GM18909 (cell line): ENCODE data around the gene TRPC4AP.

Experiments used
- ATAC-seq: cut with Tn5 transposase; IDR thresholded peaks from one replicate; pipeline ENCODE4 v1.9.1; 2021; ENCODE audit warnings: mild to moderate bottlenecking; ENCODE audit not compliant: unreplicated experiment, poor library complexity

Gene TRPC4AP

GRCh38 chr20:35018590-35019371 lies 73.8 kb downstream of the TRPC4AP start:
- ATAC-seq = no peak

DNA sequence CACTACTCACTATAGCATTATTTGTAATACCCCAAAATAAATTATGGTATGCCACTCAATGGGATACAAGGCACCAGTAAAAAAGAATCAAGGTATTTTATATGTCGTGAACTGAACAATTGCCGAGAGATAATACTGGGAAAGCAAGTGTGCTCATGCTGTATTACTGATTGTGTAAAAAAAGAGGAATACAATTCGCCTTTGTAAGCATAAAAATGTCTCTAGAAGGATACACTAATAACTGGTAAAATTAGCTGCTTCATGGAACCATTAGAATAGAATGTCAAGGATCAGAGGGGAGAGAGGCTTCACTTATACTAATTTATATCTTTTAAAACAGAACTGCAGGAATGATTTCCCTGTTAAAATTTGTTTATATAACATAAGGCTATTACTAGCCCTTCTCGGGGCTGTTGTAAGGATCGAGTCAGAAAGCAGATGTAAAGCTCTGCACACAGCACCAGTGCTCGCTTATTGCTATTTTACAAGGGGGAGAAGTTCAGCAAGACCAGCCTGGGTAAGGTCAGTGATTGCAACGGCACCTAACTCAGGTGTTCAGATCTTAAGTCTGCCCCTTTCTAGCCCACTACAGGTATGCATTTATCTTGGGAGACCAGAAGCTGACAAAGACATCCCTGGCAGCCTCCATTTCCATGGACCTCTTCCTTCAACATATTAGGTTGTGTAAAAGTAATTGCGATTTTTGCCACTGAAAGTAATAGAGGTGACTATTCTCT lies 75.3 kb downstream of the TRPC4AP start:
- no peak for ATAC-seq

GRCh38 chr20:35015863-35016193 lies 76.8 kb downstream of the TRPC4AP start:
- ATAC-seq = no peak

- no peak for ATAC-seq
These were observed 78.1 kb downstream of the TRPC4AP start for GRCh38 chr20:35014537-35014936.

DNA sequence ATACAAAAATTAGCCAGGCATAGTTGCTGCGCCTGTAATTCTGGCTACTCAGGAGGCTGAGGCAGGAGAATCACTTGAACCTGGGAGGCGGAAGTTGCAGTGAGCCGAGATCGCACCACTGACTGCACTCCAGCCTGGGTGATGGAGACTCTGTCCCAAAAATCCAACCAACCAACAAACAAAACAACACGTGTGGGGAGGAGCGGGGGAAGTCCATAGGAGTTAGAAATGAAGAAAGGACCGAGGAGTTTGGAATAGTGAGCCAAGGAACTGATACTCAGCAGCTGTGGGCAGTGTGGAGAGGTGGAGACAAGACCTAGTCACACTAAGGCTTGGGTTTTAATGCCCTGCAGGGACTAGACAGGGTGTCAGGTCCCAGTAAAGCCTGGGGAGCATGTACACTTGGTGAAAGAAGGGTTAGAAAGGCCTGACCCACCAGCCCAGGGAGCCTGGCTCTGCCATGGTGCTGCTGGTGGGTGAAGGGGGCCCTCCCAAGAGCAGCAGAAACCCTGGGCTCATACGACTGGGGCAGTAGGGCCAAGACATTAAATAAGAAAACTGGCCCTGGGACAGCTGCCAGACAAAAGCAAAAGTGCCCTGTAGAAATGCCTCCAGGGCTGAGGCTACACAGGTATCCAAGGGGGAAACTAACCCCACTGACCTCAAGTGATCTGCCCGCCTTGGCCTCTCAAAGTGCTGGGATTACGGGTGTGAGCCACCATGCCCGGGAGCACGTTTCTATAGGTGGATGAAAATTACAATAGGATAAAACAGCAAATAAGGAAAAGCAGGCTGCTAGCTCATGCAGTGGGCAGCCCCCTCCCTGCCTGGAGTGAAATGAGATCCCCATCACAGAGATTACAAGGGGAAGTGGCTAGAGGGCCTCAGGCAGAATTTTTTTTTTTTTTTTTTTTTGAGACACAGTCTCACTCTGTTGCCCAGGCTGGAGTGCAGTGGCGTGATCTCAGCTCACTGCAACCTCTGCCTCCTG lies 78.9 kb downstream of the TRPC4AP start:
- no peak for ATAC-seq

DNA sequence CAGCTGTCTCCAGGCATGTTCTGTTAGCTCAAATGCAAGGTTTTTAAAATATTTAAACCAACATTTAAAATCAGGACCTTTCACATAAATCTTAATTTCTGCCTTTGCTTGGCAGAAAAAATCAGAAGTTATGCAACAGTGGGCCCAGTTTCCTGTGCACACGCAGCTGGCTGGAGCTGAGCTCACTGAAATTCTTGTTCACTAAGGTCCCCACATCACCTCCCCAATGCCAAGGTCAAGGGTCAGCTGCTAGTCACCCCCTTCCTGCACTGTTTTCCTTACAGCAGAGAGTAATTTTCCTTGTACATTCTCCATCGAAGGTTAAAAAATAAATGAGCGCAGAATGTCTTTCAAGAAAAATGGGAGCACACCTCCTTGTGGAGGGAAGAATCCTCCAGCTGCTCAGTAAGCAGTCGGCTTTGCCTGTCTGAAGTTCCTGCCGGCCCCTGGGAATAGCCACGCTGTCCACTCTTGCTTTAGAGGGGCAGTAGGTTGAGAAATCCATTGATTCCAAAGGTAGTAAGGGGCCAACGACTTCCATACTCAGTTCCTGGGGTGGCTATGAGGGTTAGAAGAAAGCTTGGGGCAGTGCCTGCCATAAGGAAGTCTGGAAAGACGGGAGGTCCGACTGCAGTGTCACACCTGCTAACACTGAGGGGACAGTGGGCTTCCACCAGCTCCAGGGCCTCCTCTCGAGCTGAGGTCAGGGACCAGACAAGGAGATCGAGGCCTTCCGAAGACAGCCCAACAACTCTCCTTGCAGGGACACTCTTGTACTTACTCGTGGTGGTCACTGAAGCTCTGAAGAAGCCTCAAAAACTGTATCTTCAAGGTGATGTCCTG lies 80.2 kb downstream of the TRPC4AP start:
- ATAC-seq = no peak

GRCh38 chr20:35011589-35012226 lies 80.9 kb downstream of the TRPC4AP start:
- no peak for ATAC-seq

DNA sequence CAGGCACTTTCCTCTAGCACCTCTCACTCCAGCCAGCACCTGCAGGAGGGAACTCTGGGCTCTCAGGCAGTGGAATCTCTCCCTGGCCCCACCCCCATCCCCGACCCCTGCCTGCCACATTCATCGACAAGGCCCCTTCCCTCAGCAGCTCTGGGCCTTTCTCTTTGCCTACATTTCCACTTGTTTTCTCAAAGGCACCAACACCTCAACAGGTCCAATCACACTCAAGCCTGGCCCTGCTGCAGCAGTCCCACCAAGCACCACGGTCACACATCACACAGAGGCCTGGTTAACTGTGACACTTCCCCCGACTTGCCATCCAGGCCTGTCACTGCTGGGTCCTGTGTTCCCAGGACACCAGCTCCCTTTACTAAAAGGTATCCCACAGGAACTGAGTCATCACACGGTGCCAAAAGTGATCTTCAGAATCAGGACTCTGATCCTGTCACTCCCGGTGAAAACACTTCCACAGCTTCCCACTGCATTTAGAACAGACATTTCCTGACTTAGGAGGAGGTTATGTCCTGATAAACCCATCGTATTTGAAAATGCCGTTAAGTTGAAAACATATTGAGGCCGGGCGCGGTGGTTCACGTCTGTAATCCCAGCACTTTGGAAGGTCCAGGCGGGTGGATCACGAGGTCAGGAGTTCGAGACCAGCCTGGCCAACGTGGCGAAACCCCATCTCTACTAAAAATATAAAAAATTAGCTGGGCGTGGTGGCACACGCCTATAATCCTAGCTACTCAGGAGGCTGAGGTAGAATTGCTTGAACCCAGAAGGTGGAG lies 82.0 kb downstream of the TRPC4AP start:
- ATAC-seq = no peak

- no peak for ATAC-seq
These were observed 82.8 kb downstream of the TRPC4AP start for GRCh38 chr20:35009665-35010328.

DNA sequence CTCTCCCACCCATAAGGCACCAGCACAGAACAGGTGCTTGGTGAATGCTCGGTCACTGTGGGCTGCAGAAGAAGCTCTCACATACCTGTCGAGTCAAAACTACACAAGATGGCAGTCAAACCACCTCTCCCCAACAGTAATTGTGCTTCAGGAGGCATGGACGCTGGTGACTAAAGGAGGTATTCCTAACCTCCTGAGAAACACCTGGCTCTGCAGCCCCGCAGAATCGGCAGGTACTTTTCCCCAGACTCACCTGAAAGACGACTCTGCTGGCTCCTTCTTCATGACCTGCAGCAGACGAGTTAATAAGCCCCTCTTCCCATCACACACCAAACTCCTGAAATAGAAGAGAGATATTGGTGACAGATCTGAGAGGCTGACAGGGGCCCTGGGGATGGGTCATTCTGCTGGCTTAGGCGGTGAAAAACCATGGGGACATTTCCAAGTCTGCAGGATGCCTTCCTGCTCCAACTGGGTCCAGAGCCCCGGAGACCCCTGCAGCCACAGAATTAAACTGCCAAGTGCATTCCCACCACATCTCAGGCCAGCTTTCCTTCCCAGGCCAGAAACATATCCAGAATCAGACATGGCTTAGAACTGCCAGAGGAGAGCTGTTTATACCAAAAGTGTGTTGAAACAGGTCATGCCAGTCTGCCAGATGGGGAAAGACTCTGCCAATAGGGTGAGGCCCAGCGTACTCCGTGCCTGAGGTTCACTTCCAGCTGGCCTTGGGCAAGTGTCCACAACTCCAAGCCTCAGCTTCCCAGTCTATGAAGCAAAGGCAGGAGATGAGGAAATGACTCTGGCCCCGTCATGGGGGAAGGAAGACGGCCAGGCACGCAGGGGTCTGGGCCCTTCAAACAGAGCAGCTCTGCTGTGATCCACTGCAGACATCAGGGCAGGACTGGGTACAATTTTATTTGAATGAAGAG lies 83.9 kb downstream of the TRPC4AP start:
- no peak for ATAC-seq

DNA sequence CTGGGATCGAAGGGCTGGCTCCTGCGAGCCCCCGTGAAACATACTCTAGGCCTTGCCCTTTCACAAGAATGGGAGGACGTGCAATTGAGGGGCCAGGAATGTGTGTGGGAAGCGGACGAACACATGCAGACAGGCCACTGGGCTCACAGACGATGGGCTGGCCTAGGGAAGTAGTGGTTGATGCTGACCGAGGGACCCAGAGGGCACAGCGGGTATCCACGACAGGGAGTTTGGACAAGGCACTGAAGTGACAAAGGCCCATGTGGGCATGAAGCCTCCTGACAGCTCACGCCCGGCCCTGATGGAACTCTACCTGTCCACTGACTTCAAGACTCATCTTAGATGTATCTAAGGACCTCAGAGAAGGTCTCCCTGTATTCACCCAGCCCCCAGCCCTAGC lies 84.7 kb downstream of the TRPC4AP start:
- no peak for ATAC-seq

DNA sequence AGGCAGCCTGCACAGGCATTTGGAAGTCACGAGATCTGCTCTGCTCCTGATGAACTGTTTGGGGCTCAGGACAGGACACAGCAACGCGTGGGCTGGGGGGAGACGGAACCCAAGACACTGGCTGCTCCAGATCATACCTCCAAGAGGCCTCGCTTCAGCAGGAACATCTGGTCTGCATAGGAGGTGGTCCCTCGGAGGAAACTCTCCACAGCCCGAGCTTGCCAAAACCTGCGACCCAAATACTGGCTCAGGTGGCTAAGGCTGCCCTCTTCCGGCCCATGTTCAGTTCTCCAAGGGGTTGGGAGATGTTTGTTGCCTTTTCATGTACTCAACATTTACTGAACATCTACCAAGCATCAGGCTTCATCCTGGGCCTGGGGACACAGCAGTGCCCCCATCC lies 85.2 kb downstream of the TRPC4AP start:
- no peak for ATAC-seq

DNA sequence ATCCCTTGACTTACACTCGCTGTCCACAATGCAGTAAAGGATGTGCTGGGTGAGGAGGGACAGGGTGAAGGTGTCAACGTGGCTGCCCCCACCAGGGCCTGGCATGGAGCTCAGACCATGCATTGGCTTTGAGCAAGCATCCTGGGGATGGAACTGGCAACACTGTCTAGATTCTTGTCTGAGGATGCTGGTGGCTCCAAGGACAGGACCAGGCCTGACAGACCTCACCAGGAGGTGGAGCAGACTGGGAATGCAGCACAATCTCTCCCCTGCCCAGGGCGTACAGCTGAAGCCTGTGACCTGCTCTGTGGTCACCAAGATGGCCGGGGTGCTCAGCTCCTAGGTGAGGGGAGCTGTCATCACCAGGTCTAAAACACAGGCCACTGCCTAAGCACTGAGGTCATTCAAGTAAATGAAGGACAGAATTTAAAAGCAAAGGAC lies 86.1 kb downstream of the TRPC4AP start:
- ATAC-seq = no peak

DNA sequence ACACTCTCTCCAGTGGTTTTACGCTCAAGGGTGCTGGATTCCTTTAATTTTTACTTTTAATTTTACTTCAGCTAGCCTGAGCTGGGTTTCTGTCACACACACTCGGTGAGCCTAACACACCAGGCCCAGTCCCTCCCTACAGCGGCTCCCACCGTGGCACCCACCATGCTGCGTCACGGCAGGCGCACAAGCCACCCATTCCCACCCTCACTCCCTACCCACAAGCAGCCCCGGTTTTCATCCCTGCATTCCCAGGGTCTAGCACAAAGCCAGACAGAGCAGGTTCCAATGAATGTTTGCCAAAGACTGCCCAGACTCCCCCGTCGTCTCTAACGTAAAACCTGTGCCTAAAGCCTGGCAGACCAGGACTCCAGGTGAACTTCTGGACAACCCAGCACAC lies 86.6 kb downstream of the TRPC4AP start:
- no peak for ATAC-seq

GRCh38 chr20:35005463-35005961 lies 87.1 kb downstream of the TRPC4AP start:
- no peak for ATAC-seq

- no peak for ATAC-seq
These were observed 87.7 kb downstream of the TRPC4AP start for GRCh38 chr20:35004749-35005462.
